RPMI7951 (cell line): ENCODE measurements around the gene RGL1. TPM values are rescaled to one million over a fixed set of nuclear protein-coding genes. Genes with fewer than 3 reads are reported as not detected.

Source experiments
- DNase-seq: peaks from one replicate; pipeline ENCODE4 v3.0.0-alpha.2; 2012; ENCODE audit warnings: low read depth
- total RNA-seq: library from RNA; depleted of rRNA; stranded (reverse); fragments of >200 nt; shearing (Covaris generic); gene quantifications from 2 replicates; pipeline ENCODE4 v1.2.3, GENCODE V29; 2014

RGL1 gene
- total RNA-seq, 1 experiment from 2014 or later, result 23.6 TPM

DNA sequence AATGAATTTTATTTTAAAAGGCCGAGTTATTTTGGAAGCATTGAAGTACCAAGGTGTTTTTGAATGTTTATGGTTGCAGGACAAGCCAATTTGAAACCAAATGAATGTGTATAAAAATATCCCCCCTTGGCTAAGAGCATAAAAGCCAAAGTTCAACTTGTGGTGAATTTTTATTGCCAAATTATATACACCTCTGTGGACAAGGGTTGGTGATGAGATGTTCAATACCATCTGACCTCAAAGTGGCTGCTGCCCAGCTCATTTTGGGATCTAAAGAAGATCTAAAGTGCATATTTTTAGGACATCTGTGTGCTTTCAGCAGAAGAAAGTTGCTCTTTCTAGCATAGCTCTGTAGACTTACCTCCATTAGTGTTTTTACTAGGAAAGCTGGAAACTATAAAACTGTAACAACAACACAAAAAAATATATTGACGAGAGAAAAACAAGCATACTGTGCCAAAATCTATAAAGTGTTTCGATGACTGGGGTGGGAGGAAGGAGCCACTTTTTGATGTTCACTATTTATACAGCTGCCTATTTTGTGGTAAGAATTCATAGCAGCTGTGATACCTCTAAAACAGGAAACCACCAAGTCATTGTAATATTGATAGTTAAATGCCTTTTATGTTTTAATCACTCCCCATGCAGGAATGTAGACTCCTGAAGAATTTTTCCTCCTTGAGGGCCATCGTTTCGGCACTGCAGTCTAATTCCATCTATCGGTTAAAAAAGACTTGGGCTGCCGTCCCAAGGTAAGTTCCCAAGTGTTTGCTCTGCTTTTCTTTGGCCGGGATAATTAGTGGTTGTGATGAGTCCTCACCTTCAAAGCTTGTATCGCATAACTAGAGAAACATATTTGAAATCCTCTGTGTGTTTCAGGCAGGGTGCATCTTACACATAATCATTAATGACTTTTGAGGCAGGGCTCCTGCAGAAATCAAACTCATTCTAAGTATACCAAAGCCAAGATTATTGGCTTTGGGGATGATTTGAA lies 83.2 kb downstream of the RGL1 start:
- DNase-seq, result no peak

DNA sequence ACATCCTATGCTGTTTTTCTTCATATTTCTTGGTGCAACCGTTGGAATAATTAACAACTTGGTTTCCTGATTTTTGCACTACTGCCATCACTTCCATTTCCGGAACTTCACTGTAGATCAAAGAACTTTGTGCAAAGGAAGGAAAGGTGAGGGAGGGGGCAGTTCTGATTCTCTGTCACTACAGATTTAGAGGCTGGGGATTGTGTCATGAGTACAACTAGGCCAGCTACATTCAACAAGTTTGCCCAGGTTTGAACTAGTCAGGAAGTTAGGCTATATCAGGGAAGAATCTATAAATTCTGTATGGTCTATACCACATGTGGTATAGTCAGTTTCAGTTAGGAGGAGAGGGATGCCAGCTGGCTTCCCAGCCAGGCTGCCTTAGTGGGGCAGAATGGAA lies 84.2 kb downstream of the RGL1 start:
- DNase-seq, result no peak

DNA sequence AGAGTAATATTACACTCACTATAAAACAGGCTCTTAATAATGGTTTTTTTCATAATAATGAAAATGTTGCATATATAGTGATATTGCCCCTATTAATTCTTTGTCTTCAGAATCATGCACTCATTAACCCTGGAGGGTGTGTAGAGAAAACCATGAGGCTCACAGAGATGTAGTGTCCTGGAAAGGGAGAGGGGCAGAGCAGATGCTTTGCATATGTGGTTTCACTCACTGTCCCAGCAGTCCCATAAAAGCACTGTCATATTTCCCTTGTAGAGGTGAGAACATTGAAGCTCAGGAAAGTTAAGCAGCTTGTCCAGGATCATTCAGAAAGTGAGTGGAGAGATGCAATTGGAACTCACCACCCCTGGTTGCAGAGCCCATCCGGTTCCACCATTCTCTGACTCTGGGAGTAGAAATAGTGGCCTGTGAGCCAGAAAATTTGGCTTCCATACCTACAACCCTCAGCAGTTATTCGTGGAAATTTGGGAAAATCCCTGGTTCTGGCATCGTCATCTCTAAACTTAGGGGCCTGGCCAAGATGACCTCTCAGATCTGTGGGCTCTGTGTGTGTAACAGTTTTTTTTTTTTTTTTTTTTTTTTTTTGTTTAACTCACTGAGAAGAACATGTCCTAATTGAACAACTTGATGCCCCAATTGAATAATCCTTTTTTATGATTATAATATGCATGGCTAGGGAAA lies 86.4 kb downstream of the RGL1 start:
- DNase-seq, result no peak

DNA sequence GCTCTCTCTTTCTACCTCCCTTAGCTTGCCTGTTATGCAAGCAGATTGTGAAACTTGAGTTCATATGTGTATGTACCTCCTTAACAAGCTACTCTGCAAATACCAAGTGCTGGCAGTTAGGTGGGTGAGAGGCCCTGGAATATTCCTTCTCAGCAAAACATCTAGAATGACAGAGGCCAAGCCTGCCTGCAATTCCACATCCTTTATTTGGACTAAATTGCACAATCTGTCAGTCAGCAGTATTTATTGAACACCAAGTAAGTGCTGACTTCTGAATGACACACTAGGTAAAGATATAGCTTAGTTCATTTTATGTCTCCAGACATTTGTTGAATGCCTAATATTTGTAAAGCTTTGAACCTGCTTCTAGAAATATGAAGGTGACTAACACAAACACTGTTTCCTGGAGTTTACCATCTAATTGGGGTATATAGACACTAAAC lies 87.5 kb downstream of the RGL1 start:
- DNase-seq, result no peak

DNA sequence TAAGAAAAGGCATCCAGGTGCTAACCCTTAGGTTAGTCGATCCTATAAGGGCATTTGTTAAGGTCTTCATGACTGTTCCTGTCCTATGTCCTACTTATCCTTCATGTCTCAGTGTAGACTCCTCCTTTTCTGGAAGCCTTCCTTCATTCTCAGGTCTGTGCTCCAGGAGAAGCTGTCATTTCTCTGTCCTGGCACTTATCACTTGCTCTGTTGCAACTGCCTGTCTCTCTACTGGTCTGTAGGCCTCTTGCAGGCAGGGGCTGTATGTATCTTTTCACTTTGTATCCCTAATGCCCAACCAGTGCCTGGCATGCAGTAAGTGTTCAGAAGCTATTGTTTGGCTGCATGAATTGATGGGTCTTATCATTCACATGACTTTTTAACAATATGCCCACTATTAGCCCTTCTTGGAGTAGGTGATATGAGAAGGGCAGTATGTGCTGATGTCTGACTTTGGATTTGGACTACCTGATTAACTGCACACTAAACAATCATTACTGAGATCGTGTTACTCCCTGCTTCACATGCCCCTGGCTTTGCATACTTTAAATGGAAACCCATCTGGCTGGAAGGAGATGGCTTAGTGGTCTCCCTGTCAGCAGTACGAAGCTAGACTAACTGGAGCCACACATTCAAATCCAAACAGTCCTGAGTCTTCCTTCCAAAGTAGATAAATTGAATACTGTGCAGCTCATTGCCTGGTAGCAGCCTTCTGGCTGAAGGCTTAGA lies 88.8 kb downstream of the RGL1 start:
- DNase-seq, result no peak

DNA sequence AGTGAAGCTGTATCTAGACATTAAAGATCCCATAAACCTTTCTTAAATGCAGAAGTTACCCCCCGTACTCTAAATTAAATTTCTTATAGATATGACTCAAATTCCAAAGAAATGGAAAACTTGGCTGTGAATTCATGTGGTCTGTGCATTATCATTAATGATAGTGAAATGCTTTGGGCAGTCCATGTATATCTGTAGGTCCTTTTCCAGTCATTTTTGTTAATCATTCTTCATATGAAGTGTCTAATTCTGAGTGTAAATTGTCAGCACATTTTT lies 89.3 kb downstream of the RGL1 start:
- no peak for DNase-seq

DNA sequence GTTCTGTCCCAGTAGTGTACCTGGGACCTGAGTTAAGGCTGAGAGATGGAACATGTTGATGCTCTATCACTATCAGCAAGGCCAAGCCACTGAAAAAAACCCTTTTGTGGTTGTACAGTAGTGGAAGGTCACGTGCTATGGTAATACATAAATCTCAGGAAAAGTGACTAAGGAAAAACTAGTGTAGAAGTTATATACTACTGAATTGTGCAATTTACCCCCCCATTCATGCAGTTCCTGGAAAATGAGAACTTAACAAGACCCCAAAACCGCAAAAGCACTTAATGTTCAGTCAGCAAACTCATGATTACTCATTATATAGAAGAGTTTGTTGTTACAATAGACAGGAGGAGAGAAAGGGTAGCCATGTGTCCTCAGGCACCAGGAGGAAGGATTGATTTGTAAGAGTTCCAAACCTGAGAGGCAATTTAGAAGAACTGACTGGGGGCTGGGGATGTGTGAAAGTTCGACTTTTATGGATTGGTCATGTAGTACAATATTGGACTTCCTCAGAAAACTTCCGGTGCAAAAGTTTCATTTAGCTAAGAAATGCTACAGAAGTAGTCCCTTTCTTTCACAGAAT lies 91.6 kb downstream of the RGL1 start:
- peak; percentile 69 for DNase-seq

DNA sequence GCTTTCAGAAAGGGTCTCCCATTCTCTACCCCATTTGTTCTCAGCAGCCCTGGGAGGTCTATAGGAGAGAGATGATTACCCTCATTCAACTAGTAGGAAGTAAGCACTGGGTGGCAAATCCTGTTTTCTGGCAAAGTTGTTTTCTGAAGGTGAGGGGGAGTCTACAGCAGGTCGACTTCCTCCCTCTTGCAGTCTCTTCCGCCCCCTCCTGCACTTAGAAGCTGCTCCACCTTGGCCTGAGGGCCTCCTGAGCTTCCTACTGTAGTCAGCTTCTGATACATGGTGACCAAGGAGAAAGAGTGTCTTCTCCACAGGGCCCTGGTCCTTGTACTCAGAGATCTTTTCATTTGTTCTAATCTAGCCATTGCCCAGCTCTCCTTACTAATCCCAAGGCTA lies 93.1 kb downstream of the RGL1 start:
- DNase-seq, result no peak

DNA sequence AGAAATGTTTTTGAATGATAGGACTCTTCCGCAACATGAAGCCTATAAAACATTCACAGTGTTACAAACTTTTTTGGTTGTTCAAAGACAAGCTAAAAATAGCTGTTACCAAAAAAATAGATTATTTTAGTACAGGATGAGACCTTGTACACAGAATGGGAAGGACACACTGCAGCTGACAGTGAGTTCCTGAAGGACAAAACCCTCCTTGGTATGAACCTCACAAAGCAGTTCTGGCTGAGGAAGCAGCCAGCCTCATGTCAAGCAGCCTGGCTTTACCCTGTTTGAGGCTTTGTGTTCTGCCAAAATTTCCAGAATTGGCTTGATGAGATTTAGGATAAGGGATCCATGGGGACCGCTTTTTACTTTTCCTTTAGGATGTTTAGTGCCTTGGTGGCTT lies 93.7 kb downstream of the RGL1 start:
- DNase-seq, result no peak

DNA sequence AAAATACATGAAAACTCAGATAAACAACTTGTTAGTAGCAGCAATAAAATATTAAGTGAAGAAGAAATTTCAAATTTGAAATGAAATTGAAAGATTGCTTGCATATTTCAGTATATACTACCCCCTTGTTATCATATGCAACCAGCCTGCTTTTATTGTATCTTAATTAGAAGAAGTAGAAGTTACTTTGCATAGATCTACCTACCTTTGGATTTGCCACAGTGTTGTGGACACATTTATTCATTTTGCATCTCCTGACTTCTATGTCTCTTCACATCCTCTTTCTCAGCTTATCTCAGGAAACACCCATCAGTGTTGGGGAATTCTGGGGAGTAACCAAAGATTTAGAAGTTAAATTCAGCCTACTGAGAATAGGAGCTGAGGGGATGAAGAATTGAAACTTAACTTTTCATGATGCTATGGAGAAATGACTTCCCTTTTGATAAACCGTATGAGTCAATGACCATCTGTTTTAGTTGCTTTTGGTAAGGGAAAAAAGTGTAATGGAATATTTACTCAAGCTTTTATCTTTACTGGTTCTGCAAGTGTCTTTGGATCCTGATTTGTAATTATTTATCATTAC lies 96.9 kb downstream of the RGL1 start:
- DNase-seq, result no peak

DNA sequence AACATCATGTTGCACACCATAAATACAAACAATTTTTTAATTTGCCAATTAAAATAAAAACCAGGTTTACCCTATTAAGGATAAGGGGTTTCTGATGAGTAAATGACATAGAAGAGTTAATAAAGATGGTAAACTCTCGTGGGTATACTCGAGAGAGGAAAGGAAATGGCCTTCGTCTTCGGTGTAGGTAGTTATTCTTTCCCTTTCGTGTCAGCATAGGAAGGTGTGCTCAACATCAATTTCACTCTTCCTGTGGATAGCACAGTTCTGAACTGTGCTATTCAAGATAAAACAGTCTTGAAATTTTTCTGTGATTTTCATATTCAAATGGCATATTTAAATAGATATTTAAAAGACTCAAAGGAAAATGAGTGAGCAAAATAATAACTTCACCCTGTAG lies 98.2 kb downstream of the RGL1 start:
- DNase-seq, result no peak

DNA sequence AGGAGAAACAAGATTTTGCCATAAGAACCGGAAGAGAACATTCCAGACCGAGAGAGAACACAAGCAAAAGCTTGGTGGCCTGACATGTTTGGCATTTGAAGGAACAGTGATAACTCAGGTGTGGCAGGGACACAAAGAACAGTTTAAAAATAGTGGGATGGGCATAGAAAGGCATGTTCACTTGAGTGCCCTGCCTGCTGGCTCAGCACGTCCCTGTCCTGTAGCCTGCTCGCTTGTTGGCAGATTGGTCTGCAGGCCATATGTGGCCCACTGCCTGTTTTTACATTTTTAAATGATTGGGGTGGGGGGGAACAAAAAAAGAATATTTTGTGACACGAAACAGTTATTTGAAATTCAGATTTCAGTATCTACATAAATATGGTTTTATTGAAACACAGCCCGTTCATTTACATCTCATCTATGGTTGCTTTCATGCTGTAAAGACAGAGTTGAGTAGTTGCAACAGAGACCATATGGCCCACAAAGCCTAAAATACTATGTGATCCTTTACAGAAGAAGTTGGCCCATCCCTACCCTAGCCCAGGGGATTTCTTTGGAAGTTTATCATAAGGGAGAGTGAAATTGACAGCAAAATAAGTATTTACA lies 100.7 kb downstream of the RGL1 start:
- no peak for DNase-seq

DNA sequence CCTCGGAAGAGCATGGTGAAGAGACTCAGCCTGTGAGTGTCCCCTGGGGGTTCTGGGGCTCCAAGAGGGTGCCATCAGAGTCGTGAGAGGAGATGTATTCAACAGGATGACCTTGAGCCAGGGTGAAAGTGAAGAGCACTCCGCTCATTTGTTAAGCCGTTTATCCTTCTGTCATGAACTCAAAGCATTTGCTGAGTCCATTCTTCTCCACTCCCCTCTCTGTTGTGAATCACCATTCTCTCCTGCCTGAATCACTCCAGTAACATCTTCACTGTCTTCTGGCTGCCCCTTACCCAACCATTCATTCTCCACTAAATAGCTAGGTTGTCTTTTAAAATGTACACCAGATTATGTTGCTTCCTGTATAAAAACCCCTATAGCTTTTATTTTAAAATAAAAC lies 102.2 kb downstream of the RGL1 start:
- no peak for DNase-seq

DNA sequence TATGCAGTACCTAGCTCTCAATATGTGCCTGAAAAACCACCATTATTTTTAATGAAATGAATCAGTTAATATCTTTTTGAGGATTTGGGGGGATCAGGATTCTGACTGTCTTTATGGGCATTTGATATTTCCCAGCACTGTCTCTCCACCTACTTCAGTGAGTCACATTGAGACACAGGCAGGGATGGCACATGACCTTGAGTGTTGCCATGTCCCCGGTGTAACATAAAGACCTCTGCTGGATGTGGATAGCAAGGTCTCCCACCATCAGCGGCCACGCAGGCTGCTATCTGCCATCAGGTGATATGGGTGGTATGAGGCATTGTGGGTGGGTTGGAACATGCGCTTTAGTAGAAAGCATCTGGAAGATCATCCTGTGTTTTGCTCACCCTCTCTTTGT lies 103.2 kb downstream of the RGL1 start:
- DNase-seq, result no peak

DNA sequence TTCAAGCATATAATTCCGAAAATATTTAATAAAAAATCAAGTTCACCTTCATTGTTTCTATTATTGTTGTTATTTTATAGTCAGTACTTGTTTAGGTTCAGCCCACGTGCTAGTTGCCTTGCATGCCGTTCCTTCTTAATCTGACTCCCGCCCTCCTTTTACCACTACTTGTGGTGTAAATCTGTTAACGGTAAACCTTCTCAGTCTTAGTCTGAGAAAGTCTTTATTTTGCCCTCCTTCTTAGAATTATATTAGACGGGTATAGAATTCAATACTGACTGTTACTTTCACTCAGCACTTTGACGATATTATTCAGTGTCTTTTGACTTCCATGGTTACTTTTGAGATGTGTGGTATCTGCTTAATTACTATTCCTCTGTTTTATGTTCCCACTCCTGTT lies 104.8 kb downstream of the RGL1 start:
- no peak for DNase-seq

DNA sequence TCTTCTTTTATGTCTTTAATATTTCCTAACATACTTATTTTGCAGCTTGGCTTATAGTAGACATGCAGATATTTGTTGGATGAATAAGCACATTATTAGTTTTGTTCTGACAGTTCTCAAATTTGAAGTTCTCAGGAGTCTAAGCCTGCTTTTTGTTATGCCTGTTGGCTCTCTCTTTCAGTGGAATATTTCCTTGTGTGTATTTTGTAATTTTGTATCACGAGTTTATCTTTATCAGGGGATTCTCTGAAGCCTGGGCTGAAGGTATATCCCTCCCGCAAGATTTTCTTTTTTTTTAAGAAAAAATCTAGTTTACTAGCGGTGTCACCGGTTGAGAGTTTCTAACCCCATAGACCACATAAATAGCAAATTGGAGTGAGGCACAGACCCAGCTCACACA lies 105.9 kb downstream of the RGL1 start:
- no peak for DNase-seq

DNA sequence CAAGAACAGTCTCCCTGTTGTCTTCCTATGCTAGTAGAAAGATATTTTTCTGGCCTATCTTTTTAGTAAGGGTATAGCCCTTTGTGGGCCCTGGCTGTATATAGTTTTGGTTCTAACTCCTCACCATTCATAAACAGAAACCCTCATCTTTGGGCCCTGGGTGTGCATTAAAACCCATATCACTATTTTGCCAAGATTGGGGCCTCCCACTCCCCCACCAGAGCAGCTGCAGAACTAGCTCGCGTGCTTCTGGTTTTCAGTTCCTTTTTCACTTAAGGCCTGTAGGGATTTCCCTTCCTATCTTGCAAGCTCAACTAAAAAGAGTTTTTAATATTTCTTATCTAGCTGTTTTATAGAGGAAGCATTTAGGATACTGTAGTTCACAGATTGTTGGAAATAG lies 106.4 kb downstream of the RGL1 start:
- DNase-seq, result no peak

DNA sequence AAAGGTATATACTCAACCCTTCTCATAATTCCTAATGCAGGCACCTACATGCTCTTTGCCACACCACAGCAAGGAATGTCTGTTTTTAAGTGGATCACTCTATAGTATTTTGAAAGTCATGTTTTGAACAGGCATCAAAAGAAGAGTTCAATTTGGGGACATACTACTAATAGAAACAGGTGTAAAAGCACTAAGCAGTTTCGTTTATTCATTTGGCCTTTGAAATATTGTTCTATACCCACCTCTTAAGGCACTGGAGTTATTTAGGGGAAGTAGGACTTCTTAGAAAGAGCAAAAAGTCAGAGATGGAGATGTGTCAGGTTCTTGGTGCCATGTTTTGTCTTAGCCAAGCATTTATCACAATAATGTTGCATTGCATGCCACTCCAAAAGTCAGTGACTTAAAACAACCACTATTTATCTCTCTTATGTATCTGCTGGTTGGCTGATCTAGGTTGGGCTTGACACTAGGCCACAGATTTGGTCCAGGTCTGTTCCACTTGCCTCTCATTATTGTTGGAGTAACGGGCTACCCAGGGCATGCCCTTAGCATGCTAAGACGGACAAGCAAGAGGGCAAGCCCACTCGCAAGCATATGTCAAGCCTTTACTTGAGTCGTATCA lies 107.5 kb downstream of the RGL1 start:
- no peak for DNase-seq

DNA sequence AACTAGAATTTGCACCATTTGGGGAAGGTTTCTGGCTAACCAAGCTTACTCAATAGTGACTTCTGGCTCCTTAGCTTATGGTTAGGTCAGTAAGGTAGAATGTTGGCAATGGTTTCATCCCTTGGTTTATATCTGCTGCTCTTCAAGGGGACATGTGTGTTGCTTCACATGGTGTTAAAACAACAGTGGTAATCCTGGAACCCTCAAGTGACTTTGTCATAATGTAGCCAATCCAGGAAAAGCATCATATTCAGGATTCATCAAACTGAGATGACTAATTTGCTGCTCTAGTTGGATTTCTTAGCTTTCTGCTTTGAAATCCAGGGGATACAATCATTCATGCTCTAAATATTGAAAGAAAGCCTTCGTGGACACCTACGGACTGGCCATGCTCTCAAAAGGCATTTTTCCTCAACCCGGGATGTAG lies 108.7 kb downstream of the RGL1 start:
- no peak for DNase-seq

DNA sequence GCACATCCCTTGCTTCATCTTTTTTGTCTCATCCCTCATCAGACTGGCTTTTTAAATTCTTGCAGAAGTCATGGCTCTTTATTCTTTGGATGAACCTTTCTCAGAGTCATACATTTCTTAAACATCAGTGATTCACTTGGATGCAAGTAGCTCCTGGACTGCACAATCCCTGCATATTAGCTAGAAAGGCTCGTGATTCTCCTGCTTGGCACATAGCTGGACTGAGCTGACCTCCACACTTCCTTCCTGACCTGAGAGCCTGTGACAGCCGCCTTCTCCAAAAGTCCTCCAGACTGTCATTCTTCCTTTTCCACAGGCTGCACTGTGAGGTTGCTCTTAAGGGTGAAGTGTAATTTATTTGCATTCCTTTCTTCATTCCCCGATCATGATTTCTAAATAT lies 109.4 kb downstream of the RGL1 start:
- no peak for DNase-seq

DNA sequence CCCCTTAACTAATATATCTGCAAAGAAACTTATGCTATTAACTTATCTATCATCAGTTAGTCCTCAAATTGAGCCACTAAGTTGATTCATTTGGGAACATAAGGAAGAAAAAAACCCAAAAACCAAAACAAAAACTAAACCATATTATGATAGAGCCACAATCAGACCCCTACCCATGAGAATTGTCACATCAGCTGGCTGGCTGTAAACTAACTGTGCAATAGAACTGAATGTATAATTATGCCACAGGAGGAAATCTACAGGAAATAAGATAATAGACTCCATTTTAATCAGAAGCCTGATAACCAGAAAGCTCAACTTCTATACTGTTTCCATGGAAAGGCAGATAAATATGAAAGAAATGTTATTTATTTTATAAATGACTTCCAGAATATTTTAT lies 110.0 kb downstream of the RGL1 start:
- DNase-seq, result no peak
